Upper lobe of right lung (tissue), 1 donor: ENCODE measurements around the gene SPP1. TPM values are rescaled to one million over a fixed set of nuclear protein-coding genes. Genes with fewer than 3 reads are reported as not detected.
A peak's percentile ranks its signal among the peaks of the same experiment; 100 is the strongest.

Source experiments
- ATAC-seq: fragments of 200-7000 bp; cut with Tn5 transposase; one replicate; pipeline ENCODE4 v1.9.1; 2020; ENCODE audit warnings: mild to moderate bottlenecking, moderate library complexity
- DNase-seq: peaks from one replicate; pipeline ENCODE4 v3.0.0-alpha.2; 2020
- H3K27ac ChIP-seq: fragments of 200-600 bp; one replicate; pipeline ENCODE4 v1.8.0; 2022
- H3K27me3 ChIP-seq: fragments of 200-600 bp; one replicate; pipeline ENCODE4 v1.8.0; 2022; ENCODE audit warnings: mild to moderate bottlenecking
- H3K36me3 ChIP-seq: fragments of 200-600 bp; one replicate; pipeline ENCODE4 v1.8.0; 2022
- H3K4me1 ChIP-seq: fragments of 200-600 bp; one replicate; pipeline ENCODE4 v1.8.0; 2022
- H3K4me3 ChIP-seq: fragments of 200-600 bp; one replicate; pipeline ENCODE4 v1.8.0; 2022; ENCODE audit warnings: mild to moderate bottlenecking
- H3K9me3 ChIP-seq: fragments of 200-600 bp; one replicate; pipeline ENCODE4 v1.8.0; 2022
- CTCF ChIP-seq: fragments of 200-600 bp; IDR thresholded peaks from one replicate; pipeline ENCODE4 v1.8.0; 2022; ENCODE audit warnings: antibody characterized with exemption
- intact Hi-C: fragments of 100-400 bp; cut with DNase I; formaldehyde crosslinking; loops from one replicate; pipeline ENCODE4 v1.11.0; 2022
- total RNA-seq: library from RNA; stranded (reverse); fragmentation: NEBNext Ultra II Directional; extraction: Animal tissue kit (Norgen Biotek cat#: 25700); gene quantifications from one replicate; pipeline ENCODE4 v1.2.1, GENCODE V29; 2021
- donor health status: DM: no; HTN: yes; CAD: no; lungs with severe emphysema.

SPP1 gene
- total RNA-seq, 1 donor from 2014 or later, result 45.4 TPM

GRCh38 chr4:87947381-87948160 is 27.9 kb upstream of the SPP1 start:
- intact Hi-C loops, result no loop called here
- no peaks in the 10 kb centered on the region for H3K36me3 ChIP-seq
- ATAC-seq (no peak), DNase-seq (no peak)
- H3K4me3 ChIP-seq, result no peak overlapping the region
- H3K9me3 ChIP-seq, result no peaks in the 10 kb centered on the region
- no peaks in the 10 kb centered on the region for H3K27me3 ChIP-seq
- no peak for TF ChIP-seq CTCF
- H3K27ac ChIP-seq, result no peak overlapping the region
- no peaks in the 10 kb centered on the region for H3K4me1 ChIP-seq

DNA sequence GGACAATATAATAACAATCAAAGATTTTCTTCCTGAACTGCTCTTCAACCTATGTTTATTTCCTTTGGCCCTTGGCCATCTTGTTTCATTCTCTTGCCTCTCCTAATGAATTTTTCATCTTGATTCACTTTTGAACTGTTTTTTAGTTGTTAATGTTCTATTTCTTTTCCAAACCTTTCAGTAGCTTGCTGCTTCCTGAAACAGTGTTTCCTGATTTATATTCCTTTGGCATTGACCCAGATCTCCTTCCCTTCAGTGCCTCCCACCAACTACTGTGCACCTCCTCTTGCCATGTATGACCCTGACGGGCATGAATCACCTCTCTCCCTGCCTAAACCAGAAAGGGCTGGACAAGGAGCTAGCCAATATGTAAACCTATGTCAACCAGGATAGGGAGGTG is 25.6 kb upstream of the SPP1 start:
- H3K27ac ChIP-seq, result no peak overlapping the region
- TF ChIP-seq CTCF, result no peak
- H3K36me3 ChIP-seq, result no peaks in the 10 kb centered on the region
- no peaks in the 10 kb centered on the region for H3K27me3 ChIP-seq
- H3K4me3 ChIP-seq, result no peak overlapping the region
- intact Hi-C loops, result no loop called here
- peak; percentile 38 for ATAC-seq
- H3K9me3 ChIP-seq, result no peaks in the 10 kb centered on the region
- DNase-seq, result no peak
- H3K4me1 ChIP-seq, result no peaks in the 10 kb centered on the region

DNA sequence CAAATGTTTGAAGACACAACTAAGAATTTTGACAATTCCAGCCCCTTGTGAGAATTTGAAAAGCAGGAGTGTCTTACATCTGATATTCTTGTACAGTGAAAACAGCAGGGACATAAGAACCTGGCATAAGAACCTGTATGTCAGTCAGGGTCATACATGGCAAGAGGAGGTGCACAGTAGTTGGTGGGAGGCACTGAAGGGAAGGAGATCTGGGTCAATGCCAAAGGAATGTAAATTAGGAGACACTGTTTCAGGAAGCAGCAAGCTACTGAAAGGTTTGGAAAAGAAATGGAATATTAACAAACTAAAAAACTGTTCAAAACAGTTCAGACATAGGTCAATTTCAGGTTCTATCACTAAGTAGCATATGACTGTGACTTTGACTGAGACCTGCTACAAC is 25.0 kb upstream of the SPP1 start:
- Histone ChIP-seq H3K36me3 (no peaks in the 10 kb centered on the region), H3K27me3 (no peaks in the 10 kb centered on the region), H3K4me3 (no peak overlapping the region), H3K9me3 (no peaks in the 10 kb centered on the region), H3K4me1 (no peaks in the 10 kb centered on the region), H3K27ac (no peak overlapping the region)
- DNase-seq (no peak), ATAC-seq (no peak)
- no peak for TF ChIP-seq CTCF
- intact Hi-C loops, result no loop called here

DNA sequence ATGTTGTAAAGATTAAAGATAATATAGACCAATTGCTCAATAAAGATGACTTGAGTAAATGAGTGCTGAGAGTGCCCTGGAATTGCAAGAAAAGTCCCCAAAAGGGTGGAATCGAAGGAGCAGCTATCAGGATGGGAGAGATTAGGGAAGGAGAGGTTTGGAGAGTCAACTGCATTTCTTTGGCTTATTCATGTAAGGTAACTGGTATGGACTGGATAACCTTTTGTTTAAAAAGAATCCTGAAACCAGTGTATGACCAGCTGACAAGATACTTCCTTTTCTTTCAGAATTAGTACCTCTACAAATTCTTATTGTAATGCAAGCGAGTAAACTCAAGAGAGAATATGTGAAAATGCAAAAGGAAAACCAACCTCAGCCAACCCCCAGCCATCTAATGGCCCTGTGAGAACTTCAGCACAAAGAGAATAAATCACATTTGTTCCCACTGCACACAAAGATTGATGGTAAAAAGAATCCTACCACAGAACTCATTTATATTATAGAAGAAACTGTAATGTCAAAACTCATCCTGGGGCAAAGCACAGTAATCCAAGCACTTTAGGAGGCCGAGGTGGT is 24.5 kb upstream of the SPP1 start:
- no peak overlapping the region for H3K4me3 ChIP-seq
- intact Hi-C loops, result no loop called here
- H3K27me3 ChIP-seq, result no peaks in the 10 kb centered on the region
- TF ChIP-seq CTCF, result no peak
- DNase-seq, result no peak
- no peaks in the 10 kb centered on the region for H3K9me3 ChIP-seq
- no peak overlapping the region for H3K27ac ChIP-seq
- no peak for ATAC-seq
- no peaks in the 10 kb centered on the region for H3K36me3 ChIP-seq
- no peaks in the 10 kb centered on the region for H3K4me1 ChIP-seq

GRCh38 chr4:87953826-87954225 is 21.7 kb upstream of the SPP1 start:
- Histone ChIP-seq H3K27ac (no peak overlapping the region), H3K36me3 (no peaks in the 10 kb centered on the region), H3K27me3 (no peaks in the 10 kb centered on the region), H3K4me1 (no peaks in the 10 kb centered on the region), H3K4me3 (no peak overlapping the region), H3K9me3 (no peaks in the 10 kb centered on the region)
- ATAC-seq, result no peak
- no peak for TF ChIP-seq CTCF
- intact Hi-C loops, result no loop called here
- no peak for DNase-seq
